DMS53 treated with DMSO at 0.1 percent for 48 hours (cell line): ENCODE measurements around the gene MRPL2.
A peak's percentile ranks its signal among the peaks of the same experiment; 100 is the strongest.
"Not testable (repeated sequence)": the region's sequence is repeated elsewhere in the genome, so short reads cannot be mapped to it uniquely, and the experiment has no call there.

Experiments
- DNase-seq: peaks from one replicate; lab custom pipeline; 2025; ENCODE audit not compliant: unreplicated experiment; lab: John Stamatoyannopoulos, UW

The MRPL2 gene

GRCh38 chr6:43082806-43083655 is 23.8 kb upstream of the MRPL2 start:
- no peak for DNase-seq

DNA sequence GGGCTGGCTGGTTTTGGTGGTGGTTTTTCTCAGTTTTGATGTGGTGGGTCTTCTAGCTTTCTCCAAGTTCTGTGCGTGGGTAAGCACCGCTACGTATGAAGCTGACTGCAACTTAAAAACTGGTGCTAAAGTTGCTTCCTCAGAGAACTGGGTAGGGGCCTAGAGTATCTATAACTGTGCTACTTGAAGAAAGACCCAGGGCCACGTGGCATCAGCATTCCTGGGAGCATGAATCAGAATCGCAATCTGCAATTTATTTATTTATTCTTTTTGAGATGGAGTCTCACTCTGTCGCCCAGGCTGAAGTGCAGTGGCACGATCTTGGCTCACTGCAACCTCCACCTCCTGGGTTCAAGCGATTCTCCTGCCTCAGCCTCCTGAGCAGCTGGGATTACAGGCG is 22.7 kb upstream of the MRPL2 start:
- not testable (repeated sequence) for DNase-seq

DNA sequence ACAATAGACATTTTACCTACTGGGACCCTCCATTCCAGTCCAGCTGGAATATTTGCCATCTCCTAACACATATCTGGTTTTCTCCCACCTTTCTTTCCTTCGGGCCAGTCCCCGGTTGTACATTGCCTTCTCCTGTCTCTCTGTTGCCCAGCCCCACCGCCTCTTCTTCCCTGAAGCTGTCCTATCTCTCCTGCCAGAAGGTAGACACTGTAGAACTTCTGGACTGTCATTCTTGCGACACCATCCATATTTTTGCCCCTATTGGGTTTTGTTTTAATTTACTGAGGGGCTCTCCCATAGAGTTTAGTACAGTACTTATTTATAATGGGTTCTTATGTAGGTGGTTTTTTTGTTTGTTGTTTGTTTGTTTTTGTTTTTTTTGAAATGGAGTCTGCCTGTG is 21.8 kb upstream of the MRPL2 start:
- DNase-seq = no peak

DNA sequence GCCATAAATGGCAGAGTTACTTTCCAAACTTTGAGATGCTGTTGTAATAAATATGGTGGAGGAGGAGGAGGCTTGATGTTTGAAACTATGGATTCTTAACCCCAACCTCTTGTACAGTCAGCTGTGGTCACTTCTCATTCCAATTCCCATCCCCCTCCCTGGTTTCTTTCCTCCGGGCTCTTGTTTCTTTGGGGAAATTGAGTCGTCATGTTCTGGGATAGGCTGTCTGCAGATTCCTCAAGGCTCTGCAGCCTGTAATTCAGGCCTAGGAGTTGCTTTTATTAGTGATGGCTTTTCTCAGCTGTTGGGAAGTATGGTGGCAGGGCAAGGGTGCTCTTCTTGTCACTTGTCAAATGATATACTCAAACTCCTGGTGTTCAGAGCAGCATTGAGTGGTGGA is 19.5 kb upstream of the MRPL2 start:
- no peak for DNase-seq

GRCh38 chr6:43077981-43078511 is 18.8 kb upstream of the MRPL2 start:
- DNase-seq = no peak

DNA sequence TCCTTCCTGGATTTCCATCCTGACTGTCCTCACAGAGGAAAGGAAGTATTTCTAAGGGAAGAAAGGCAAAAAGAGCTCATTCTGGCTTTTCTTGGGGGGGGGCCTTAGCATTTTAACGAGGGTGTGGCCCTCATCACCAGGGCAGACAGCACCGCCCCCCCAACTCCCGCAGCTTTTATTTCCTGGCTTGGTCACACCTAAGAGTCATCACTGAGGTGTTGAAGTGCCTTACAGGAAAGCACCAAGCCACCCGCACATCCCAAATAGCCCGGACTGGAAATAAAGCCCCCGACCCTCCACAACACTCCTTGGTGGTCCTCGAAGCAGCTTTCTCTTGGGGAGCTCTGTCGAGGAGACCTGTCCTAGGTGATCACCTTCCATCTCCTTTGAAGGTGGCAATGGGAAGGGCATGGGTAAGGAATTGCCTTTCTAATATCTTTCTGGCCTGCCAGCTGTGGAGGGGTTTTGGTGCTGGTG is 18.1 kb upstream of the MRPL2 start:
- no peak for DNase-seq

- no peak for DNase-seq
Observed at GRCh38 chr6:43076464-43077332, 17.5 kb upstream of the MRPL2 start.

GRCh38 chr6:43075670-43076463 is 16.6 kb upstream of the MRPL2 start, which contains the start of gene PTK7:
TSS of gene PTK7 (plus strand) at chr6:43076314. CDS start at chr6:43076489, 175 bp downstream.
- DNase-seq = peak; percentile 28

GRCh38 chr6:43074847-43075669 is 15.8 kb upstream of the MRPL2 start:
- DNase-seq = no peak

- peak; percentile 31 for DNase-seq
Observed at GRCh38 chr6:43070028-43070632, 10.9 kb upstream of the MRPL2 start.

DNA sequence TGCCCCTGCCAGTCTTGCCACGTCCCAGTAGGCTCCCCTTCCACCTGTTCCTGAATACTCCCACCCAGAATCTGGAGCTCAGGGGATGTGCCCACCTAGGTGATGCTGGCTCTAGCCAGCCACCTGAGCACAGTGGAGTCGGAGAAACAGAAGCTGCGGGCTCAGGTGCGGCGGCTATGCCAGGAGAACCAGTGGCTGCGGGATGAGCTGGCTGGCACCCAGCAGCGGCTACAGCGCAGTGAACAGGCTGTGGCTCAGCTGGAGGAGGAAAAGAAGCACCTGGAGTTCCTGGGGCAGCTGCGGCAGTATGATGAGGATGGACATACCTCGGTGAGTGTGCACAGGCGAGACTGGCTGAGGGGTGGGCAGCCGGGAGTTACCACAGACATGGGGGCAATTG is 3.6 kb upstream of the MRPL2 start:
- no peak for DNase-seq

DNA sequence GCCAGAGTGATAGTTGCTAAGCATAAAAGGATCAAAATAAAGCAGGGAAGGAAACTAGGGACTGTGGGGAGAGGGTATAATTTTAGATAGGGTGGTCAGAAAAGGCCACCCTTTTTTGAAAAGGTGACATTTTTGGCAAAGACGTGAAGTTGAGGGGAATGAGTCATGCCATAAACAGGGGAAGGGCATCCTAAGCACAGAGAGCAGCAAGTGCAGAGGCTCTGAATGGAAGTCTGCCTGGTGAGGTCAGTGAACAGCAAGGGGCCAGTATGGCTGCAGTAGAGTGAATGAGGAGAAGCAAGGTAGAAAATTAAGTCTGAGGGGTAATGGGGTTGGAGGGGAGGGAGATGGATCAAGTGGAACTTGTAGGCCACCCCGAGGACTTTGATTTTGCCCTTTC is 2.6 kb upstream of the MRPL2 start:
- no peak for DNase-seq

DNA sequence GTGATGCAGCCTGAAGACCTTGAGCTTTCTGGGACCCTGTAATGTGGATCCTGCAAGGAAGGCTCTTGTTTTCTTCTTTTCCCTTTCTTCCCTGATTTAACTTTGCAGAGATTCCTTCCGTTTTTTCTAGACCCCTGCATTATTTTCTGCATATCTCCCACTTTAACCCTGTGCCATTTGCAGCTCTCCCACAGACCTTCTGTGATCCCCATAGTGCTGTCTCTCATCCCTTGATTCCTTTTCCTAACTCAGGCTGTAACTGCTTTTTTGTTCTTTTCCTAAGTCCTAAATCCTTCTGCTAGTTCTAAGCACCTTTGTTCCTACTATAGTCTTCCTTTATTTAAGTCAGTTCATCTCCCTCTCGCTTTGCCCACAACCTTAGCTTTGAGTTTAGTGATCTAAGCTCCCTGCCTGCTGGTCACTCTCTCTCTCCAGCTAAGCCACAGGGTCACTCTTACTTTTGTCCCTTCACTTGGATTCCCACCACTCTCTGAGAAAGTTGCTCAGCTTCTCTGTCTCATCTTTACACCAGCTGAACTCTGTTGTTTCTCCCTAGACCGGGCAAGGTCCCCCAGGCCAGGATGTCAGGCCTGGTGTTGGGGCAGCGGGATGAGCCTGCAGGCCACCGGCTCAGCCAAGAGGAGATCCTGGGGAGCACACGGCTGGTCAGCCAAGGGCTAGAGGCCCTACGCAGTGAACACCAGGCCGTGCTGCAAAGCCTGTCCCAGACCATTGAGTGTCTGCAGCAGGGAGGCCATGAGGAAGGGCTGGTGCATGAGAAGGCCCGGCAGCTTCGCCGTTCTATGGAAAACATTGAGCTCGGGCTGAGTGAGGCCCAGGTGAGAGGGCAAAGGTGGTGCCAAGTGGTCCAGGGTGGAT is 1.8 kb upstream of the MRPL2 start:
- no peak for DNase-seq

DNA sequence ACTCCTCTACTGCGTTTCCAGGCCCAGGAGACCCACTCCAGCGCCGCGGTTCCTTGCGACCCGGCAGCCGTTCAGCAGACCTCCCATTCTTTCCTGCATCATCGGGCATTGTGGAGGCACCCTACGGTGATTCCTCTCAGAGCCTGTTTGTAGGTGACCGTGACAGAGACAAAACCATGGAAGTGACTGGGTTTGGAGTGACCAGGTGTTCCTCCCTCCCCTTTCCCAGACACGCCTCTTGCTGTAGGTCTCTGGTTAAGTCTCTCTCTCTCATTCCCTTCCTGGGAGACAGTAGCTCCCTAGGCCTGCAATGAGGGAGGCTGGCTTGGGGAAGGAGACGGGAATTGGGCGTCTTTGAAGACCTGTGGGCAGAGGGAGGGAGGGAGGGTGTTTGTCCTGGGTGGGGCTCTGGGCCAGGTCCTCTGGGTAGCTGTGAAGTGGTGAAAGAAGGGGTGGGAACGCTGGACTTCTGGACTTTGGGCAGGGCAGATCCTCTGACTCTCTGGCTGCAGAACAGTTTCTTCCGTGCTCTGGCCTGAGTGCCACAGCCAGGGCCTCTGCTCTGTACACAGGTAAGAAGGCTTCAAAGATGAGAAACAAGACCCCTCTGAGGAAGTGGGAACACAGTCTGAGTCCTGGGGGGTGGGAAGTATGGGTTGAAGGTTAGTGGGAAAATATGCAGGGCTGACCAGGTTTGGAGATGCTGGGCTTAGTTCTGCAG is 960 bp upstream of the MRPL2 start:
- DNase-seq = peak; percentile 60

GRCh38 chr6:43058531-43058930 is 703 bp downstream of the MRPL2 start:
- no peak for DNase-seq

- no peak for DNase-seq
Observed at GRCh38 chr6:43055966-43056365, 3.3 kb downstream of the MRPL2 start.

DNA sequence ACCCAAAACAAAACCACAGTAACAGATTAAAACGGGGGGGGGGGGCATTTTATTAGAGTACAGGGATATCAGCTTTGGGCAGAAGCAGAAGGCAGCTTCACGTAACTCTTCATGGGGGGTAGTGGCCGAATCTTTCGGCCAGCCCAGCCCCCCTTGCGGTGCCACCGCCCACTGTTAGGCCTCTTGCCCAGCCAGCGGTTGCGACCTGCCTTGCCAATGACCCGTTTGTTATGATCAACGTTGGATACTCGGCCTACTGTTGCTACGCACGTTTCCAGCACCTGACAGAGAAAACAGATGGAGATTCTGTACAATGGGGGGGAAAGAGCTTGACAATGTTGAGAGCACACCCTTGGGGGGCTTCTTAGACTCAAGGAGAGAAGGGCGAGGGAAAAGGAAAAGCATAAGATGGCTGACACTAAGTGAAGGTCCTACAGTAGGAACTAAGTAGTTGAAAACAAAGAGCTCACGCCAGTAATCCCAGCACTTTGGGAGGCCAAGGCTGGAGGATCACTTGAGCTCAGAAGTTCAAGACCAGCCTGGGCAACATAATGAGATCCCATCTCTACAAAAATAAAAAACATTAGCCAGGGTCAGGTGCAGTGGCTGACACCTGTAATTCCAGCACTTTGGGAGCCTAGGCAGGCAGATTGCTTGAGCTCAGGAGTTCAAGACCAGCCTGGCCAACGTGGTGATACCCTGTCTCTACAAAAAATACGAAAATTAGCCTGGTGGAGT is 4.9 kb downstream of the MRPL2 start:
- DNase-seq = no peak
